Measurements from ENCODE around the gene NBEAL2.
A peak's percentile ranks its signal among the peaks of the same experiment; 100 is the strongest.

NBEAL2 gene

GRCh38 chr3:46998121-46998851 is 18.8 kb downstream of the NBEAL2 start:
- DNase-seq (ENCODE audit: low read depth in 2 of 3, low spot score in 1 of 3) = peak in 2 of 3 donors; percentile 64 to 67

- no peak for DNase-seq (ENCODE audit: low read depth in 2 of 3, low spot score in 1 of 3)
These were observed 19.5 kb downstream of the NBEAL2 start for GRCh38 chr3:46998852-46999515.

- DNase-seq (ENCODE audit: low read depth in 2 of 3, low spot score in 1 of 3) = no peak
These were observed 20.2 kb downstream of the NBEAL2 start for GRCh38 chr3:46999516-47000197.

- no peak for DNase-seq (ENCODE audit: low read depth in 2 of 3, low spot score in 1 of 3)
These were observed 20.8 kb downstream of the NBEAL2 start for GRCh38 chr3:47000198-47000815.

GRCh38 chr3:47000922-47001730 is 21.7 kb downstream of the NBEAL2 start:
- no peak for DNase-seq (ENCODE audit: low read depth in 2 of 3, low spot score in 1 of 3)

GRCh38 chr3:47001731-47002170 is 22.3 kb downstream of the NBEAL2 start:
- DNase-seq (ENCODE audit: low read depth in 2 of 3, low spot score in 1 of 3) = no peak

- no peak for DNase-seq (ENCODE audit: low read depth in 2 of 3, low spot score in 1 of 3)
These were observed 22.9 kb downstream of the NBEAL2 start for GRCh38 chr3:47002171-47003055.

- DNase-seq (ENCODE audit: low read depth in 2 of 3, low spot score in 1 of 3) = no peak
These were observed 23.6 kb downstream of the NBEAL2 start for GRCh38 chr3:47003056-47003410.

GRCh38 chr3:47003461-47004368 is 24.2 kb downstream of the NBEAL2 start:
- no peak for DNase-seq (ENCODE audit: low read depth in 2 of 3, low spot score in 1 of 3)

GRCh38 chr3:47004369-47005211 is 25.1 kb downstream of the NBEAL2 start:
- no peak for DNase-seq (ENCODE audit: low read depth in 2 of 3, low spot score in 1 of 3)

GRCh38 chr3:47005212-47006144 is 26.0 kb downstream of the NBEAL2 start:
- DNase-seq (ENCODE audit: low read depth in 2 of 3, low spot score in 1 of 3) = no peak

GRCh38 chr3:47006145-47006651 is 26.7 kb downstream of the NBEAL2 start:
- no peak for DNase-seq (ENCODE audit: low read depth in 2 of 3, low spot score in 1 of 3)

- DNase-seq (ENCODE audit: low read depth in 2 of 3, low spot score in 1 of 3) = no peak
These were observed 27.5 kb downstream of the NBEAL2 start for GRCh38 chr3:47007001-47007400.

- DNase-seq (ENCODE audit: low read depth in 2 of 3, low spot score in 1 of 3) = no peak
These were observed 28.2 kb downstream of the NBEAL2 start for GRCh38 chr3:47007482-47008233.

GRCh38 chr3:47008234-47008796 is 28.8 kb downstream of the NBEAL2 start:
- no peak for DNase-seq (ENCODE audit: low read depth in 2 of 3, low spot score in 1 of 3)

- no peak for DNase-seq (ENCODE audit: low read depth in 2 of 3, low spot score in 1 of 3)
These were observed 29.4 kb downstream of the NBEAL2 start for GRCh38 chr3:47008851-47009224.

All from stimulated activated CD4-positive, alpha-beta T cell treated with anti-CD3 and anti-CD28 coated beads, Interleukin-12 subunit alpha, Interleukin-12 subunit beta, amount 100 ng/mL, for 48 hours (primary cell).